PC-9 (cell line): ENCODE measurements around the gene CACNA1D.

Experiments
- CTCF ChIP-seq: fragments of 200-600 bp; sonication (generic); conservative IDR thresholded peaks from 2 replicates; pipeline ENCODE4 v1.6.1; 2017; ENCODE audit warnings: mixed run types, antibody characterized with exemption, mild to moderate bottlenecking, moderate library complexity
- EZH2 ChIP-seq: fragments of 200-600 bp; sonication (generic); IDR thresholded peaks from 2 replicates; pipeline ENCODE4 v1.8.0; 2017; ENCODE audit warnings: antibody characterized with exemption, low read depth

GRCh38 chr3:53747559-53747958 is 253.1 kb downstream of the CACNA1D start:
- TF ChIP-seq CTCF (no peak), EZH2 (no peak)
